Measurements from ENCODE around the gene CACNB4.
"Not testable (repeated sequence)": the region's sequence is repeated elsewhere in the genome, so short reads cannot be mapped to it uniquely, and the experiment has no call there.

Gene CACNB4

GRCh38 chr2:152098496-152099366 is at the start of gene CACNB4:
Gene CACNB4, minus strand, starts transcription at chr2:152099044.
- DNase-seq (ENCODE audit: low spot score) = no peak

GRCh38 chr2:152134488-152135280 is 35.8 kb upstream of the CACNB4 start:
- DNase-seq (ENCODE audit: low spot score) = no peak

- no peak for DNase-seq (ENCODE audit: low spot score)
These were observed 33.5 kb upstream of the CACNB4 start for GRCh38 chr2:152132306-152132705.

GRCh38 chr2:152127628-152128027 is 28.8 kb upstream of the CACNB4 start:
- DNase-seq (ENCODE audit: low spot score) = no peak

GRCh38 chr2:152126664-152127063 is 27.8 kb upstream of the CACNB4 start:
- no peak for DNase-seq (ENCODE audit: low spot score)

- no peak for DNase-seq (ENCODE audit: low spot score)
These were observed 23.3 kb upstream of the CACNB4 start for GRCh38 chr2:152122161-152122560.

GRCh38 chr2:152120430-152120829 is 21.6 kb upstream of the CACNB4 start:
- no peak for DNase-seq (ENCODE audit: low spot score)

- no peak for DNase-seq (ENCODE audit: low spot score)
These were observed 17.1 kb upstream of the CACNB4 start for GRCh38 chr2:152115952-152116351.

GRCh38 chr2:152114366-152114765 is 15.5 kb upstream of the CACNB4 start:
- DNase-seq (ENCODE audit: low spot score) = no peak

GRCh38 chr2:152107140-152107539 is 8.3 kb upstream of the CACNB4 start:
- DNase-seq (ENCODE audit: low spot score) = not testable (repeated sequence)

GRCh38 chr2:152106464-152106863 is 7.6 kb upstream of the CACNB4 start:
- no peak for DNase-seq (ENCODE audit: low spot score)

- DNase-seq (ENCODE audit: low spot score) = no peak
These were observed 4.4 kb upstream of the CACNB4 start for GRCh38 chr2:152103271-152103670.

GRCh38 chr2:152100961-152101360 is 2.1 kb upstream of the CACNB4 start:
- DNase-seq (ENCODE audit: low spot score) = no peak

- no peak for DNase-seq (ENCODE audit: low spot score)
These were observed 665 bp upstream of the CACNB4 start for GRCh38 chr2:152099367-152100050.

GRCh38 chr2:152097801-152098495 is 896 bp downstream of the CACNB4 start:
- no peak for DNase-seq (ENCODE audit: low spot score)

GRCh38 chr2:152097290-152097800 is 1.5 kb downstream of the CACNB4 start:
- DNase-seq (ENCODE audit: low spot score) = no peak

- no peak for DNase-seq (ENCODE audit: low spot score)
These were observed 3.7 kb downstream of the CACNB4 start for GRCh38 chr2:152095146-152095545.

GRCh38 chr2:152094014-152094413 is 4.8 kb downstream of the CACNB4 start:
- no peak for DNase-seq (ENCODE audit: low spot score)

- DNase-seq (ENCODE audit: low spot score) = no peak
These were observed 5.4 kb downstream of the CACNB4 start for GRCh38 chr2:152093464-152093863.

- no peak for DNase-seq (ENCODE audit: low spot score)
These were observed 6.7 kb downstream of the CACNB4 start for GRCh38 chr2:152092095-152092494.

- DNase-seq (ENCODE audit: low spot score) = not testable (repeated sequence)
These were observed 8.1 kb downstream of the CACNB4 start for GRCh38 chr2:152090726-152091125.

- DNase-seq (ENCODE audit: low spot score) = no peak
These were observed 9.6 kb downstream of the CACNB4 start for GRCh38 chr2:152089238-152089637.
